ENCODE measurements around the gene ZNF789.

DNA sequence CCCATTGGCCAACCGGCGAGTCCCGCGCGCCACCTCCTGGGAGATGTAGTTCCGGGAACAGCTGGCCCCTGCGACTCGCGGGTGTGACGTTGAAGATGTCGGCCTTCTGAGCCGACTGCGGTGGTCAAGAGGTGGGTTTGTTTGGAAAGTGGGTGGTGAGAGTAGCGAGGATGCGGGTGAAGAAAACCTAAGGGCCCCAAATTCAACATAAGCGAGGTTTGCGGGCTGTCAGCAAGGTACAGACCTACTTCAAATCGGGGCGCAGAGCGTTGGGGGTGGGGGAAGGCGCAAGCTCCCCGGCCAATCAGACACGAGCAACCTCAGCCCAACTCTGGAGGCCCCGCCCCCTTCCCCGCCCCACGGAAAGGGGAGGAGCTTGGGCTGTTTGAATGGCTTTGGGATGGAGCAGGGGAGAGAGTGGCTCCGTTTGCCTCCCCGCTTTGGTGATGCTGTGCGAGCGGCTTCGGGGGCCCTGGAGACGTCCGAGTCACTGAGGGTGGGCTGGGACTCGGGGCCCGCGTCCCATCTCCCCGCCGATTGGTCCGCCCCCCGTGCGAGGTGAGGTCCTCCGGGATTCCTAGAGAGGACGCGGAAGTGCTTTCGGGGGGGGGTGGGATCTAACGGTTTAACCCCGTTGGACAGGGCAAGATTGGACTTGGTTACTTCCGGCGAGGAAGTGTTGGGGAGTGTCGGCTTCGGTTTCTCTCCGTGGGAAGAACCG is 32.1 kb downstream of the ZNF789 start, which contains the start of gene ZKSCAN5:
- TF ChIP-seq PML (IDR thresholded peaks at IDR 0.05; ENCODE audit: low read length) = no peak; the same call in none of the 2 replicates
- peak; percentile 91 for TF ChIP-seq CREM (IDR thresholded peaks at IDR 0.05; ENCODE audit: low read depth)
- TF ChIP-seq, protein P1, sequence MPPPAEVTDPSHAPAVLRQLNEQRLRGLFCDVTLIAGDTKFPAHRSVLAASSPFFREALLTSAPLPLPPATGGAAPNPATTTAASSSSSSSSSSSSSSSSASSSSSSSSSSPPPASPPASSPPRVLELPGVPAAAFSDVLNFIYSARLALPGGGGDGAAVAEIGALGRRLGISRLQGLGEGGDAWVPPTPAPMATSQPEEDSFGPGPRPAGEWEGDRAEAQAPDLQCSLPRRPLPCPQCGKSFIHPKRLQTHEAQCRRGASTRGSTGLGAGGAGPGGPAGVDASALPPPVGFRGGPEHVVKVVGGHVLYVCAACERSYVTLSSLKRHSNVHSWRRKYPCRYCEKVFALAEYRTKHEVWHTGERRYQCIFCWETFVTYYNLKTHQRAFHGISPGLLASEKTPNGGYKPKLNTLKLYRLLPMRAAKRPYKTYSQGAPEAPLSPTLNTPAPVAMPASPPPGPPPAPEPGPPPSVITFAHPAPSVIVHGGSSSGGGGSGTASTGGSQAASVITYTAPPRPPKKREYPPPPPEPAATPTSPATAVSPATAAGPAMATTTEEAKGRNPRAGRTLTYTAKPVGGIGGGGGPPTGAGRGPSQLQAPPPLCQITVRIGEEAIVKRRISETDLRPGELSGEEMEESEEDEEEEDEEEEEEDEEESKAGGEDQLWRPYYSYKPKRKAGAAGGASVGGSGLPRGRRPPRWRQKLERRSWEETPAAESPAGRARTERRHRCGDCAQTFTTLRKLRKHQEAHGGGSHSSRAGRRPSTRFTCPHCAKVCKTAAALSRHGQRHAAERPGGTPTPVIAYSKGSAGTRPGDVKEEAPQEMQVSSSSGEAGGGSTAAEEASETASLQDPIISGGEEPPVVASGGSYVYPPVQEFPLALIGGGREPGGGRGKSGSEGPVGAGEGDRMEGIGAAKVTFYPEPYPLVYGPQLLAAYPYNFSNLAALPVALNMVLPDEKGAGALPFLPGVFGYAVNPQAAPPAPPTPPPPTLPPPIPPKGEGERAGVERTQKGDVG (CRISPR knock-in tag; IDR thresholded peaks at IDR 0.05) = no peak
- TF ChIP-seq, protein P2, sequence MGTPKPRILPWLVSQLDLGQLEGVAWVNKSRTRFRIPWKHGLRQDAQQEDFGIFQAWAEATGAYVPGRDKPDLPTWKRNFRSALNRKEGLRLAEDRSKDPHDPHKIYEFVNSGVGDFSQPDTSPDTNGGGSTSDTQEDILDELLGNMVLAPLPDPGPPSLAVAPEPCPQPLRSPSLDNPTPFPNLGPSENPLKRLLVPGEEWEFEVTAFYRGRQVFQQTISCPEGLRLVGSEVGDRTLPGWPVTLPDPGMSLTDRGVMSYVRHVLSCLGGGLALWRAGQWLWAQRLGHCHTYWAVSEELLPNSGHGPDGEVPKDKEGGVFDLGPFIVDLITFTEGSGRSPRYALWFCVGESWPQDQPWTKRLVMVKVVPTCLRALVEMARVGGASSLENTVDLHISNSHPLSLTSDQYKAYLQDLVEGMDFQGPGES (IDR thresholded peaks at IDR 0.05) = peak; percentile 44
- TF ChIP-seq ZNF274 (IDR thresholded peaks at IDR 0.05; ENCODE audit: insufficient read depth, insufficient read length) = no peak
- TF ChIP-seq, protein P3, sequence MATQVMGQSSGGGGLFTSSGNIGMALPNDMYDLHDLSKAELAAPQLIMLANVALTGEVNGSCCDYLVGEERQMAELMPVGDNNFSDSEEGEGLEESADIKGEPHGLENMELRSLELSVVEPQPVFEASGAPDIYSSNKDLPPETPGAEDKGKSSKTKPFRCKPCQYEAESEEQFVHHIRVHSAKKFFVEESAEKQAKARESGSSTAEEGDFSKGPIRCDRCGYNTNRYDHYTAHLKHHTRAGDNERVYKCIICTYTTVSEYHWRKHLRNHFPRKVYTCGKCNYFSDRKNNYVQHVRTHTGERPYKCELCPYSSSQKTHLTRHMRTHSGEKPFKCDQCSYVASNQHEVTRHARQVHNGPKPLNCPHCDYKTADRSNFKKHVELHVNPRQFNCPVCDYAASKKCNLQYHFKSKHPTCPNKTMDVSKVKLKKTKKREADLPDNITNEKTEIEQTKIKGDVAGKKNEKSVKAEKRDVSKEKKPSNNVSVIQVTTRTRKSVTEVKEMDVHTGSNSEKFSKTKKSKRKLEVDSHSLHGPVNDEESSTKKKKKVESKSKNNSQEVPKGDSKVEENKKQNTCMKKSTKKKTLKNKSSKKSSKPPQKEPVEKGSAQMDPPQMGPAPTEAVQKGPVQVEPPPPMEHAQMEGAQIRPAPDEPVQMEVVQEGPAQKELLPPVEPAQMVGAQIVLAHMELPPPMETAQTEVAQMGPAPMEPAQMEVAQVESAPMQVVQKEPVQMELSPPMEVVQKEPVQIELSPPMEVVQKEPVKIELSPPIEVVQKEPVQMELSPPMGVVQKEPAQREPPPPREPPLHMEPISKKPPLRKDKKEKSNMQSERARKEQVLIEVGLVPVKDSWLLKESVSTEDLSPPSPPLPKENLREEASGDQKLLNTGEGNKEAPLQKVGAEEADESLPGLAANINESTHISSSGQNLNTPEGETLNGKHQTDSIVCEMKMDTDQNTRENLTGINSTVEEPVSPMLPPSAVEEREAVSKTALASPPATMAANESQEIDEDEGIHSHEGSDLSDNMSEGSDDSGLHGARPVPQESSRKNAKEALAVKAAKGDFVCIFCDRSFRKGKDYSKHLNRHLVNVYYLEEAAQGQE (IDR thresholded peaks at IDR 0.05; ENCODE audit: low read depth, low read length) = 0 out of 2 replicates have a peak, but pooled peaks have one; percentile 46
- TF ChIP-seq, protein P4, sequence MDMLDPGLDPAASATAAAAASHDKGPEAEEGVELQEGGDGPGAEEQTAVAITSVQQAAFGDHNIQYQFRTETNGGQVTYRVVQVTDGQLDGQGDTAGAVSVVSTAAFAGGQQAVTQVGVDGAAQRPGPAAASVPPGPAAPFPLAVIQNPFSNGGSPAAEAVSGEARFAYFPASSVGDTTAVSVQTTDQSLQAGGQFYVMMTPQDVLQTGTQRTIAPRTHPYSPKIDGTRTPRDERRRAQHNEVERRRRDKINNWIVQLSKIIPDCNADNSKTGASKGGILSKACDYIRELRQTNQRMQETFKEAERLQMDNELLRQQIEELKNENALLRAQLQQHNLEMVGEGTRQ (IDR thresholded peaks at IDR 0.05; ENCODE audit: borderline replicate concordance, low read depth, low read length) = no peak
- TF ChIP-seq, protein P5, sequence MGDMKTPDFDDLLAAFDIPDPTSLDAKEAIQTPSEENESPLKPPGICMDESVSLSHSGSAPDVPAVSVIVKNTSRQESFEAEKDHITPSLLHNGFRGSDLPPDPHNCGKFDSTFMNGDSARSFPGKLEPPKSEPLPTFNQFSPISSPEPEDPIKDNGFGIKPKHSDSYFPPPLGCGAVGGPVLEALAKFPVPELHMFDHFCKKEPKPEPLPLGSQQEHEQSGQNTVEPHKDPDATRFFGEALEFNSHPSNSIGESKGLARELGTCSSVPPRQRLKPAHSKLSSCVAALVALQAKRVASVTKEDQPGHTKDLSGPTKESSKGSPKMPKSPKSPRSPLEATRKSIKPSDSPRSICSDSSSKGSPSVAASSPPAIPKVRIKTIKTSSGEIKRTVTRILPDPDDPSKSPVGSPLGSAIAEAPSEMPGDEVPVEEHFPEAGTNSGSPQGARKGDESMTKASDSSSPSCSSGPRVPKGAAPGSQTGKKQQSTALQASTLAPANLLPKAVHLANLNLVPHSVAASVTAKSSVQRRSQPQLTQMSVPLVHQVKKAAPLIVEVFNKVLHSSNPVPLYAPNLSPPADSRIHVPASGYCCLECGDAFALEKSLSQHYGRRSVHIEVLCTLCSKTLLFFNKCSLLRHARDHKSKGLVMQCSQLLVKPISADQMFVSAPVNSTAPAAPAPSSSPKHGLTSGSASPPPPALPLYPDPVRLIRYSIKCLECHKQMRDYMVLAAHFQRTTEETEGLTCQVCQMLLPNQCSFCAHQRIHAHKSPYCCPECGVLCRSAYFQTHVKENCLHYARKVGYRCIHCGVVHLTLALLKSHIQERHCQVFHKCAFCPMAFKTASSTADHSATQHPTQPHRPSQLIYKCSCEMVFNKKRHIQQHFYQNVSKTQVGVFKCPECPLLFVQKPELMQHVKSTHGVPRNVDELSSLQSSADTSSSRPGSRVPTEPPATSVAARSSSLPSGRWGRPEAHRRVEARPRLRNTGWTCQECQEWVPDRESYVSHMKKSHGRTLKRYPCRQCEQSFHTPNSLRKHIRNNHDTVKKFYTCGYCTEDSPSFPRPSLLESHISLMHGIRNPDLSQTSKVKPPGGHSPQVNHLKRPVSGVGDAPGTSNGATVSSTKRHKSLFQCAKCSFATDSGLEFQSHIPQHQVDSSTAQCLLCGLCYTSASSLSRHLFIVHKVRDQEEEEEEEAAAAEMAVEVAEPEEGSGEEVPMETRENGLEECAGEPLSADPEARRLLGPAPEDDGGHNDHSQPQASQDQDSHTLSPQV (IDR thresholded peaks at IDR 0.05) = no peak; the same call in 1 of the 2 replicates
- TF ChIP-seq, protein P6, sequence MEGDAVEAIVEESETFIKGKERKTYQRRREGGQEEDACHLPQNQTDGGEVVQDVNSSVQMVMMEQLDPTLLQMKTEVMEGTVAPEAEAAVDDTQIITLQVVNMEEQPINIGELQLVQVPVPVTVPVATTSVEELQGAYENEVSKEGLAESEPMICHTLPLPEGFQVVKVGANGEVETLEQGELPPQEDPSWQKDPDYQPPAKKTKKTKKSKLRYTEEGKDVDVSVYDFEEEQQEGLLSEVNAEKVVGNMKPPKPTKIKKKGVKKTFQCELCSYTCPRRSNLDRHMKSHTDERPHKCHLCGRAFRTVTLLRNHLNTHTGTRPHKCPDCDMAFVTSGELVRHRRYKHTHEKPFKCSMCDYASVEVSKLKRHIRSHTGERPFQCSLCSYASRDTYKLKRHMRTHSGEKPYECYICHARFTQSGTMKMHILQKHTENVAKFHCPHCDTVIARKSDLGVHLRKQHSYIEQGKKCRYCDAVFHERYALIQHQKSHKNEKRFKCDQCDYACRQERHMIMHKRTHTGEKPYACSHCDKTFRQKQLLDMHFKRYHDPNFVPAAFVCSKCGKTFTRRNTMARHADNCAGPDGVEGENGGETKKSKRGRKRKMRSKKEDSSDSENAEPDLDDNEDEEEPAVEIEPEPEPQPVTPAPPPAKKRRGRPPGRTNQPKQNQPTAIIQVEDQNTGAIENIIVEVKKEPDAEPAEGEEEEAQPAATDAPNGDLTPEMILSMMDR (IDR thresholded peaks at IDR 0.05 in 2 of 3, conservative IDR thresholded peaks at IDR 0.05 in 1 of 3; ENCODE audit: control insufficient read depth in 2 of 3, extremely low read depth in 1 of 3, insufficient read depth in 1 of 3, low read depth in 3 of 3, low read length in 3 of 3) = no peak; a peak in 1 of 6 replicates
